Measurements from ENCODE around the gene CUX1. TPM values are rescaled to one million over a fixed set of nuclear protein-coding genes. Genes with fewer than 3 reads are reported as not detected.

CUX1 gene
- total RNA-seq, 1 donor from 2014 or later = 56.5 TPM

GRCh38 chr7:101863598-101863997 lies 46.2 kb downstream of the CUX1 start:
- Mint-ChIP-seq H3K27ac (ENCODE audit: unreplicated experiment) (no peak overlapping the region), H3K4me1 (ENCODE audit: low read depth, unreplicated experiment) (peaks cover 34% of the 10 kb centered on the region), H3K9me3 (ENCODE audit: unreplicated experiment) (peaks cover 4% of the 10 kb centered on the region), H3K36me3 (ENCODE audit: unreplicated experiment) (no peaks in the 10 kb centered on the region), H3K4me3 (ENCODE audit: unreplicated experiment) (no peak overlapping the region), H3K27me3 (ENCODE audit: unreplicated experiment) (no peaks in the 10 kb centered on the region)
- DNase-seq = no peak
- no peak for TF ChIP-seq CTCF (IDR thresholded peaks at IDR 0.05; ENCODE audit: partially characterized antibody, unreplicated experiment)

- no peak for TF ChIP-seq CTCF (IDR thresholded peaks at IDR 0.05; ENCODE audit: partially characterized antibody, unreplicated experiment)
- Mint-ChIP-seq H3K4me3 (ENCODE audit: unreplicated experiment) (no peak overlapping the region), H3K27me3 (ENCODE audit: unreplicated experiment) (no peaks in the 10 kb centered on the region), H3K36me3 (ENCODE audit: unreplicated experiment) (no peaks in the 10 kb centered on the region), H3K27ac (ENCODE audit: unreplicated experiment) (no peak overlapping the region), H3K9me3 (ENCODE audit: unreplicated experiment) (peaks cover 4% of the 10 kb centered on the region), H3K4me1 (ENCODE audit: low read depth, unreplicated experiment) (peaks cover 39% of the 10 kb centered on the region)
- no peak for DNase-seq
Measured at GRCh38 chr7:101864039-101864438, 46.6 kb downstream of the CUX1 start.

GRCh38 chr7:101865031-101865430 lies 47.6 kb downstream of the CUX1 start:
- H3K36me3 Mint-ChIP-seq (ENCODE audit: unreplicated experiment) = no peaks in the 10 kb centered on the region
- peaks cover 2% of the 10 kb centered on the region for H3K9me3 Mint-ChIP-seq (ENCODE audit: unreplicated experiment)
- H3K4me1 Mint-ChIP-seq (ENCODE audit: low read depth, unreplicated experiment) = peaks cover 42% of the 10 kb centered on the region
- H3K27ac Mint-ChIP-seq (ENCODE audit: unreplicated experiment) = no peak overlapping the region
- no peak overlapping the region for H3K4me3 Mint-ChIP-seq (ENCODE audit: unreplicated experiment)
- no peaks in the 10 kb centered on the region for H3K27me3 Mint-ChIP-seq (ENCODE audit: unreplicated experiment)
- no peak for DNase-seq
- no peak for TF ChIP-seq CTCF (IDR thresholded peaks at IDR 0.05; ENCODE audit: partially characterized antibody, unreplicated experiment)

GRCh38 chr7:101865455-101865854 lies 48.0 kb downstream of the CUX1 start:
- Mint-ChIP-seq H3K27me3 (ENCODE audit: unreplicated experiment) (no peaks in the 10 kb centered on the region), H3K4me3 (ENCODE audit: unreplicated experiment) (peak overlapping the region; percentile 25), H3K4me1 (ENCODE audit: low read depth, unreplicated experiment) (peaks cover 41% of the 10 kb centered on the region), H3K27ac (ENCODE audit: unreplicated experiment) (no peak overlapping the region), H3K9me3 (ENCODE audit: unreplicated experiment) (peaks cover 5% of the 10 kb centered on the region), H3K36me3 (ENCODE audit: unreplicated experiment) (no peaks in the 10 kb centered on the region)
- TF ChIP-seq CTCF (IDR thresholded peaks at IDR 0.05; ENCODE audit: partially characterized antibody, unreplicated experiment) = no peak
- DNase-seq = no peak

GRCh38 chr7:101866328-101866727 lies 48.9 kb downstream of the CUX1 start:
- Mint-ChIP-seq H3K9me3 (ENCODE audit: unreplicated experiment) (peaks cover 5% of the 10 kb centered on the region), H3K4me3 (ENCODE audit: unreplicated experiment) (no peak overlapping the region), H3K27me3 (ENCODE audit: unreplicated experiment) (peaks cover 1% of the 10 kb centered on the region), H3K27ac (ENCODE audit: unreplicated experiment) (no peak overlapping the region), H3K36me3 (ENCODE audit: unreplicated experiment) (no peaks in the 10 kb centered on the region), H3K4me1 (ENCODE audit: low read depth, unreplicated experiment) (peaks cover 35% of the 10 kb centered on the region)
- TF ChIP-seq CTCF (IDR thresholded peaks at IDR 0.05; ENCODE audit: partially characterized antibody, unreplicated experiment) = no peak
- DNase-seq = no peak
